ENCODE results near the gene DAB1. TPM values are rescaled to one million over a fixed set of nuclear protein-coding genes. Genes with fewer than 3 reads are reported as not detected.

The DAB1 gene
- under 1 TPM in 1 of 6 donors, not detected in 5; 0.11 TPM for polyA plus RNA-seq (ENCODE audit: low read depth in 6 of 6)

- H3K27ac Mint-ChIP-seq: no peak within 1 kb of the TSS
- H3K9me3 Mint-ChIP-seq: peaks cover 0 to 11% (median 2%) of the 10 kb centered on the region in 7 donors
- peaks cover 0 to 11% (median 9%) of the 10 kb centered on the region in 3 donors for H3K4me1 Mint-ChIP-seq
- H3K36me3 Mint-ChIP-seq: no peaks in the 10 kb centered on the region
- ATAC-seq (ENCODE audit: low read depth in 2 of 2) (no peak), DNase-seq (no peak)
- H3K4me3 Mint-ChIP-seq: peak within 1 kb of the TSS in 1 of 8 donors; percentile 9
- peaks cover 40 to 61% (median 41%) of the 10 kb centered on the region in 3 donors for H3K27me3 Mint-ChIP-seq
These were observed at the start of gene DAB1 for GRCh38 chr1:57423656-57424211. DAB1 (minus strand) TSS chr1:57424060; CDS start chr1:57291030, 133,030 bp downstream.

GRCh38 chr1:57473448-57473847, 49.6 kb upstream of the DAB1 start:
- Mint-ChIP-seq H3K36me3 (no peaks in the 10 kb centered on the region), H3K27me3 (peaks cover 0 to 3% (median 0%) of the 10 kb centered on the region in 3 donors), H3K4me1 (no peaks in the 10 kb centered on the region), H3K9me3 (peaks cover 0 to 6% (median 3%) of the 10 kb centered on the region in 7 donors), H3K4me3 (no peak overlapping the region), H3K27ac (no peak overlapping the region)
- ATAC-seq (ENCODE audit: low read depth in 2 of 2): no peak
- no peak for DNase-seq

DNA sequence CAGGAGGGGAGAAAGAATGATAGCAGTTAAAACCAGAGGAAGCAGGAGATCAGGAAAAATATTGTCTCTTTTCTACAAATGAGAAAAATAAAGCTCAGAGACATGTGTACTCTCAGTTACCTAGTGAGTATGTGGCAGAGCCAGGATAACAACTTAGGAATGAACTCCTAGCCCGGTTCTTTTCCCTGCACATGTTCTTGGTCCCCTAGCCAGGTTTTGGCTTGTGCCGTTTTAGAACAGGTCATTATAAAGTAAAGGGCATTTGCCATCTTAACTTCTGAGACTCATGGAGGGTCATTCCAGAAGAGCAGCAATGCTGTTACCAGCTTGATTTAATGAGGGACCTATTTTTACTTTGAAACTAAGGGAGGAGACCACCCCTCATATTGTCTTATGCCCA, 48.1 kb upstream of the DAB1 start:
- Mint-ChIP-seq H3K4me3 (no peak overlapping the region), H3K4me1 (no peaks in the 10 kb centered on the region), H3K27me3 (peaks cover 0 to 3% (median 0%) of the 10 kb centered on the region in 3 donors), H3K27ac (no peak overlapping the region), H3K9me3 (peaks cover 0 to 6% (median 4%) of the 10 kb centered on the region in 7 donors), H3K36me3 (no peaks in the 10 kb centered on the region)
- ATAC-seq (ENCODE audit: low read depth in 2 of 2) (no peak), DNase-seq (no peak)

GRCh38 chr1:57470036-57470435, 46.2 kb upstream of the DAB1 start:
- H3K27ac Mint-ChIP-seq: no peak overlapping the region
- DNase-seq: no peak
- no peaks in the 10 kb centered on the region for H3K4me1 Mint-ChIP-seq

GRCh38 chr1:57468641-57469523, 45.0 kb upstream of the DAB1 start:
- Mint-ChIP-seq H3K4me3 (no peak overlapping the region), H3K4me1 (no peaks in the 10 kb centered on the region), H3K27ac (no peak overlapping the region), H3K27me3 (peaks cover 0 to 8% (median 0%) of the 10 kb centered on the region in 3 donors), H3K36me3 (no peaks in the 10 kb centered on the region), H3K9me3 (peaks cover 0 to 6% (median 4%) of the 10 kb centered on the region in 7 donors)
- no peak for ATAC-seq (ENCODE audit: low read depth in 2 of 2)
- DNase-seq: no peak

More at GRCh38 chr1:57470036-57470435, 46.2 kb upstream of the DAB1 start:
- H3K9me3 Mint-ChIP-seq: peaks cover 0 to 6% (median 4%) of the 10 kb centered on the region in 7 donors
- H3K4me3 Mint-ChIP-seq: no peak overlapping the region
- H3K27me3 Mint-ChIP-seq: peaks cover 0 to 3% (median 0%) of the 10 kb centered on the region in 3 donors
- H3K36me3 Mint-ChIP-seq: no peaks in the 10 kb centered on the region
- ATAC-seq (ENCODE audit: low read depth in 2 of 2): no peak

- ATAC-seq (ENCODE audit: low read depth in 2 of 2): no peak
- Mint-ChIP-seq H3K27me3 (peaks cover 0 to 8% (median 0%) of the 10 kb centered on the region in 3 donors), H3K36me3 (no peaks in the 10 kb centered on the region), H3K4me3 (peak overlapping the region in 1 of 8 donors; percentile 36), H3K9me3 (peaks cover 0 to 6% (median 4%) of the 10 kb centered on the region in 7 donors), H3K4me1 (no peaks in the 10 kb centered on the region), H3K27ac (no peak overlapping the region)
- no peak for DNase-seq
These were observed 44.0 kb upstream of the DAB1 start for GRCh38 chr1:57467830-57468229.

DNA sequence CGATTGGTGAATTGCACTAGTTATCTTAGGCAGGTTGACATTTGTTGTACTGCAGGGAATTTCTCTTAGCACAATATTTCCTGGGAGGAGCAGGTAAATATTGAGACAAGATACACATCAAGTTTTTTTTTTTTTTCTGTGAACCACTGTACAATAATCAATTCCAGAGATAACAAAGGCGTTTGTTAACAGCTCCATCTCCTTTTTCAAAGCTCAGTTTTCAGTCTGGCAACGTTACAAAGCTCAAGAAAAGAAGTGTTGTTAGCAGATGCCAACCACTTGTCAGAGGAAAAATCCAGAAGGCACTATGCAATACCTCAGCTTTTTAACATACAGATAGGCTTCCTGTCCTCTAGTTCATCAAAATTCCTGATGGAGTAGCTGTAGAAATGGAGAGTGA, 40.9 kb upstream of the DAB1 start:
- H3K4me1 Mint-ChIP-seq: no peaks in the 10 kb centered on the region
- no peak overlapping the region for H3K27ac Mint-ChIP-seq

DNA sequence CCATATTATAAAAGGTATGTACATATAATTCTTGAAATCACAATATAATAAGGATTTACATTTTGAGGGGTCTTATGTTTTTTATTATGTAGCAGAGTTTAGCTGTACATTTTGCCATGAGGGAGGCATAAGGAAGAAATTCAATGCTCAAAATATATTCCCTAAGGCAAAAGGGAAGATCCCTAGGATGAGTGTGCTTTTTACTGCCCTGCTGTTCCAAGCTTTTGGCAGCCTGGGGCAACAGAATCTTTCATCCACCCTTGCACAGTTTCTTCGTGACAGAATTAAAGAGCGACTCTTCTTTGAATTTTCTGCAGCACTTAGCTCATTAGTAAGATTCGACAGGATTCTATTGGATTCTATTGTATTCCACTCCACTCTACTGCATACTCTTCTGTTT, 39.5 kb upstream of the DAB1 start:
- ATAC-seq (ENCODE audit: low read depth in 2 of 2): no peak
- peaks cover 0 to 5% (median 0%) of the 10 kb centered on the region in 3 donors for H3K27me3 Mint-ChIP-seq
- no peak overlapping the region for H3K4me3 Mint-ChIP-seq

More for the DNA sequence above, 40.9 kb upstream of the DAB1 start:
- ATAC-seq (ENCODE audit: low read depth in 2 of 2) (no peak), DNase-seq (no peak)
- Mint-ChIP-seq H3K36me3 (no peaks in the 10 kb centered on the region), H3K9me3 (peaks cover 0 to 7% (median 3%) of the 10 kb centered on the region in 7 donors), H3K27me3 (peaks cover 0 to 5% (median 0%) of the 10 kb centered on the region in 3 donors), H3K4me3 (no peak overlapping the region)

GRCh38 chr1:57461405-57461804, 37.5 kb upstream of the DAB1 start:
- DNase-seq (no peak), ATAC-seq (ENCODE audit: low read depth in 2 of 2) (no peak)
- no peaks in the 10 kb centered on the region for H3K4me1 Mint-ChIP-seq
- H3K27ac Mint-ChIP-seq: peak overlapping the region in 1 of 6 donors; percentile 41
- H3K27me3 Mint-ChIP-seq: peaks cover 0 to 5% (median 0%) of the 10 kb centered on the region in 3 donors
- H3K4me3 Mint-ChIP-seq: no peak overlapping the region
- H3K36me3 Mint-ChIP-seq: peaks cover 0 to 7% of the 10 kb centered on the region in 2 donors
- peaks cover 3 to 25% (median 8%) of the 10 kb centered on the region in 7 donors for H3K9me3 Mint-ChIP-seq

More for the DNA sequence above, 39.5 kb upstream of the DAB1 start:
- Mint-ChIP-seq H3K27ac (no peak overlapping the region), H3K36me3 (no peaks in the 10 kb centered on the region), H3K4me1 (no peaks in the 10 kb centered on the region), H3K9me3 (peaks cover 0 to 8% (median 2%) of the 10 kb centered on the region in 7 donors)
- DNase-seq: no peak

DNA sequence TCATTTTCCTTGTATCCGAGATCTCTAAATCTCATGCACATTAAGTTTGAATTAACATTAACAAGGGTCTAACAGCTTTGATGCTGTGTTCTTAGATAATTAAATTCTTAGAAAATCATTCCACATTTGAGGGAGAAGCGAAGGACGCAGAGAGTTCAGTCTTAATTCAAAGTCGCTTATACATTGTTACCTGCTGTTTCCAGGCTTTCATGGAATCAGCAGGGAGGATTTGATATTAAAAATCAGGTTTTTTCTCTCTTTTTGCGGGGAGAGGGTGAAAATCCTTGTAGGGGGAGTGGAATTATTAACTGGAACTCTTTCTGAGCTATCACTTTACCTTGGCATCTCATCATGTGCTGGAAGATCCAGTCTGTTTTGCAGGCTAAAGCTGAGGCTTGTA, 27.7 kb upstream of the DAB1 start:
- Mint-ChIP-seq H3K27ac (no peak overlapping the region), H3K4me1 (no peaks in the 10 kb centered on the region), H3K27me3 (peaks cover 4 to 18% (median 5%) of the 10 kb centered on the region in 3 donors), H3K9me3 (peaks cover 0 to 14% (median 5%) of the 10 kb centered on the region in 7 donors), H3K4me3 (no peak overlapping the region), H3K36me3 (no peaks in the 10 kb centered on the region)
- DNase-seq (no peak), ATAC-seq (ENCODE audit: low read depth in 2 of 2) (no peak)

- Mint-ChIP-seq H3K36me3 (no peaks in the 10 kb centered on the region), H3K27me3 (peaks cover 4 to 18% (median 5%) of the 10 kb centered on the region in 3 donors), H3K4me3 (no peak overlapping the region), H3K27ac (no peak overlapping the region), H3K9me3 (peaks cover 0 to 14% (median 5%) of the 10 kb centered on the region in 7 donors), H3K4me1 (no peaks in the 10 kb centered on the region)
- DNase-seq (no peak), ATAC-seq (ENCODE audit: low read depth in 2 of 2) (no peak)
These were observed 27.1 kb upstream of the DAB1 start for GRCh38 chr1:57450981-57451380.

- H3K4me1 Mint-ChIP-seq: no peaks in the 10 kb centered on the region
- DNase-seq (no peak), ATAC-seq (ENCODE audit: low read depth in 2 of 2) (no peak)
- H3K27me3 Mint-ChIP-seq: peaks cover 3 to 10% (median 5%) of the 10 kb centered on the region in 3 donors
- H3K36me3 Mint-ChIP-seq: no peaks in the 10 kb centered on the region
- peaks cover 0 to 11% (median 4%) of the 10 kb centered on the region in 7 donors for H3K9me3 Mint-ChIP-seq
- no peak overlapping the region for H3K4me3 Mint-ChIP-seq
- H3K27ac Mint-ChIP-seq: no peak overlapping the region
These were observed 23.7 kb upstream of the DAB1 start for GRCh38 chr1:57447551-57447950.

GRCh38 chr1:57443004-57443403, 19.1 kb upstream of the DAB1 start:
- no peak overlapping the region for H3K27ac Mint-ChIP-seq
- no peaks in the 10 kb centered on the region for H3K4me1 Mint-ChIP-seq
- peaks cover 0 to 9% (median 2%) of the 10 kb centered on the region in 7 donors for H3K9me3 Mint-ChIP-seq
- no peak overlapping the region for H3K4me3 Mint-ChIP-seq
- peaks cover 0 to 6% (median 4%) of the 10 kb centered on the region in 3 donors for H3K27me3 Mint-ChIP-seq
- DNase-seq (no peak), ATAC-seq (ENCODE audit: low read depth in 2 of 2) (no peak)
- no peaks in the 10 kb centered on the region for H3K36me3 Mint-ChIP-seq

Data from naive B cell (primary cell).